Measurements from ENCODE around the gene DEPDC7.
"Not testable (repeated sequence)": the region's sequence is repeated elsewhere in the genome, so short reads cannot be mapped to it uniquely, and the experiment has no call there.

DEPDC7 gene

DNA sequence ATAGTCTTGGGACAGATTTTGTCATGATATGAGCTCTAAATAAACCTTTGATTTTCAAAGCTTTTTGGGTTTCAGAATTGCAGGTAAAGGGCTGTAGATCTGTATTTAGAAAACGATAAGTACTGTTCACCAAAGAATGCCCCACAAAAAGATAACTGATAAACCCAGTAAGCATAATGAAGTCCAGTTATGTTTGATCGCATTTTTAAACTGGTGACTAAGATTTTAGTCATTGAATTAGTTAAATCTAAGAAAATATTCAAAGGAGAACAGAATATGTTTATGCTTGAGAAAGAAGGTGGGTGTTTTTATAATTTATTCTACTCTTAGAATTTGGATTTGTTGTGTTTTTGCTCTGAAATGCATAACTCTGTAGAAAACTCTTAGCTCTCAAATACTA, 11.6 kb downstream of the DEPDC7 start:
- no peak for DNase-seq

DNA sequence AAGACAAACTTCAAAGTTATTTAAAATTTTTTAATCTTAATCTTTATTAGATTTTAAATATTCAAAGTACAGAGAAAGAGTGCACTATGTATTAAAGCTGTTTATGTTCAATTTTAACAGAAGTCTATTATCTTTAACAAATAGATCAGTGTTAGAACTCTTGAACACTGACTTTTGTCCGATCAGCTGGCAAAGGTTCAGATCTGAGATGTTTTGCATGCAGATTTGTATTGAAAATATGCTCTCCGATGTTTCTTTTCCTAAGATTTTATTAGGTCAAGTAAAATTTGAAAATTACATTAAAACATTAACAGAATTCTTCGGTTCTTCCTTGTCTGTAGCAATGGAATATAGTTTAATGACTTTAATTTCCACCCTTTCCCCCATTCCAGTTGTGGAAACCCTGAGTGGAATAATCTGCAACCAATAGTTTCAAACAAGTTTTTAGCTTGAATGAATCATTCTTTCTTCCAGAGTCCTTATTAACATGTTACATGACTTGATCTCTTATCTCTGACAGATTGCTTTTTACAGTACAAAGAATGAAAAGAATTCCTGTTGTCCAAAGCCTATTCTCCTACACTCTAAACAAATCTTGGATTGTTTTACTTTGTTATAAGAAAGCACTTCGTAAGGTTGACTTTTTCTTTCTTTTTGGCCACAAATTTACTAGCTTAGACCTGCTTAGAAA, 12.3 kb downstream of the DEPDC7 start:
- DNase-seq = no peak

DNA sequence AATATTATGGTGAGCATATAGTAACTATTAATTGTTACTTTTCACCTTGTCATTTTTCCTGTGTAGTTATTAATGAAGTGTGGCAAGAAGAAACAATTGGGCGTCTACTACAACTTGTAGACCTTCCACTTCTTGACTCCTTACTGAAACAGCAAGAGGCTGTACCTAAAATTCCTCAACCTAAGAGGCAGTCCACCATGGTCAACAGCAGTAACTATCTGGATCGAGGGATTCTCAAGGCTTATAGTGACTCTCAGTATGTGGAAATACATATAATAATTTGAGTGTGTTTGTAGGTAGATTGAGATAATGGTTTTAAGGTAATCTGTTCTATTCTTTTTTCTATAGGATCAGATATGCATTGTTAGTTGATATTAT, 12.8 kb downstream of the DEPDC7 start:
- DNase-seq = no peak

DNA sequence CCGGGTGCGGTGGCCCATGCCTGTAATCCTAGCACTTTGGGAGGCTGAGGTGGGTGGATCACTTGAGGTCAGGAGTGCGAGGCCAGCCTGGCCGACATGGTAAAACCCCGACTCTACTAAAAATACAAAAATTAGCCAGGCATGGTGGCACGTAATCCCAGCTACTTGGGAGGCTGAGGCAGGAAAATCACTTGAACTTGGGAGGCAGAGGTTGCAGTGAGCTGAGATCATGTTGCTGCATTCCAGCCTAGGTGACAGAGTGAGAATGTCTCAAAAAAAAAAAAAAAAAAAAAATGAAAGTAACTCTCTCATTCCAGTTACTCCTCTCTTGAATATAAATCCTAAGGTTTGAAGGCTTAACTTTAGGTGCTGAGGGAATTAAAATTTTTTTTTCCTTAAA, 13.5 kb downstream of the DEPDC7 start:
- not testable (repeated sequence) for DNase-seq

DNA sequence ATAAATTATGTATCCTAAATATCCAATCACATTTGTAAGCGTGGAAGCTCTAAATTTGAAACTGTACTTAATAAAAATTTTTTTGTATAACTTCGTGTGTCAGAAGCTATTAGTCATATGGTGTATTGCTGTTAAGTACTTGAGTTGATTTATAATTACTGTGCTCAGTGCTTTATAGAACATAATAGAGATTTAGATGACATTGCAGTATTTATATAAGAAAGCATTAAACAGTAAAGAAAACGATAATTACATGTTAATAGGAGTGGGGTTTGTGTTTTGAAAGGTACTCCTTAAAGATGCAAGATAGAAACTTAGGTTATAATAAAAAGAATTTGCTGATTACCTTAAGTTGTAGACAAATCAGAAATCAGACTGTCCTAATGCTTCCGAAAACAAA, 17.8 kb downstream of the DEPDC7 start:
- DNase-seq = no peak

DNA sequence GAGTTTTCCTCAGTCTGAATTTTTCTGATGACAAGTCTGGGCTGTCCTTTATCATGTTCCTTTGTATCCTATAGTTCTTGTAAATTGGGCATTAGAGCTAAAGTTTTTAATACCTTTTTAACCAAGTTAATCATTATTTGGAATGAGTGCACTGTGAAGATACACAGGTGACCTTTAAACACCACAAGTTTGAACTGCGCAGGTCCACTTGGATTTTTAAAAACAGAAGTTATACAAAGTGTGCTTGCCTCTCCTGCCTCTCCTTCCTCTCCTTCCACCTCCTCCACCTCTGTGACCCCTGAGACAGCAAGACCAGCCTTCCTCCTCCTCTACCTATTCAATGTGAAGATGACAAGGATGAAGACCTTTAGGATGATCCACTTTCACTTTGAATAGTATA, 19.3 kb downstream of the DEPDC7 start:
- no peak for DNase-seq

DNA sequence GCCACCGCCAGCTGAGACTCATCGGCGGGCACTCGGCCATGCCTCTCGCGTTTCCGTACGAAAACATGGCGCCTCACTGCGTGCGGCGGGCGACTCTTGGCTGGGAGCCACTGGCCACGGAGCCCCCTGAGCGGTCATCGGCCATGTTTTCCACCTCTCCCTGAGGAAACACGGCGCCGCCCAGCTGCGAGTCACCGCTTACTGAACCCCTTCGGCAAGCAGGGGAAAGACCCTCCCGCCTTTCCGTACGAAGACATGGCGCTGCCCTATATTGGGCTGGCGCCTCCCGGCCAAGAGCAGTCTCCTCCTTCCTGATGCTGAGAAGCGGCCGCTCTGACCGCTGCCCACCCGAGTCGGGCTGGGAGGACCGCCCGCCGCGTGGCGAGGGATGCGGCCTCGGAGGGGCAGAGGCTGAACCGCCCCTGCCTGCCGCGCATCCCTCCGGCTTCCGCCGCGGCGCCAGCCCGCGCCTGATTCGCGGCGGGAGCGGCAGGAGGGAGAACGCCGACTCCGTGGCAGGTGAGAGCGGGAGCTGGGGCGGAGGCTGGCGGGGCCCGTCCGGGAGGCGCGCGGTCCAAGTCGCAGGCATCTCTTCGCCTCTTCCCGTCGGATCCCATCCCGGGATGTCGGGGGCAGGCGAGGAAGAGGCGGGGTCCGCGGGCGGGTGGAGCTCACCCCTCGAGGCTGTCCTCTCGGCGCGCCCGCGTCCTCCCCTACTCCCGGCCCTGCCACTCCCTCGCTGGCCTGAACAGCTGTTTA, 23.8 kb downstream of the DEPDC7 start, which contains the start of gene TCP11L1:
Gene TCP11L1, plus strand, starts transcription at position 299 of the 759 bp plus-strand sequence. CDS start 4,202 bp downstream, outside the sequence.
- peak; percentile 73 for DNase-seq

DNA sequence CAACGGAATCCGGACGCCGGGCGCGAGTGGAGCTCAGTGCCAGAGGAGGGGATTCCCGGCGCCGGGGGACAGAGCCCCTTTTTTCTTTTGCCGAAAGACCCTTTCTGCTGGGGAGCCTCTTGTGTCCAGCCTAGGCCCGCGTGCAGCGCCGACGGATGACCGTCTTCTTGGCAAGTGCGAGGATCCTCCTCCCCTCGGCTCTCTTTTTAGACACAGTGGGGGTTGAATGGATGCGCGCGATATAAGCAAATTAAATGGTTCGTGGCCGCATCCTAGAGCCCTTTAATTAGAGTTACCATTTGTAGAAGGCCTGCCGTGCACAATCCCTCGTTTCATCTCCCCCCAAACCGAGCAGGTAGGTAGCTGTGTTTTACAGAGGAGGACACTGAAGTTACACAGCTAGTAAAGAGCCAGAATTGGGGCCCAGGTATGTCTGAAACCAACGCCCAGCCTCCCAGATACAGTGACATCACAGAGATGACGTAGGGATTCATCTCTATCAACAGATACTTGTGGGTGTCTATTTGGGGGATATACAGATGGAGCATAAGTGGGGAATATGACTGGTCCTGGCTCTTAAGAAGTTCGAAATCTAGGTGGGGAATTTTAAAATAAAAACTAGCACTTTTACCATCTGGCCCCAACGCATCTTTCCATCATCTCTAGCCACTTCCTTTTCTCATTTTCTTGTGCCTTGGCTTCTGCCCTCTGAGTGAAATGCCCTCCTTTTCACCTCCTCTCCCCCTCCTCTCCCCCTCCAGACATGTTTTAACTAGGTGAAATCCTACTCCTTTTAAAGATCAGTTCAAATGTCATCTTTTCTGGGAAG, 24.6 kb downstream of the DEPDC7 start:
- DNase-seq = no peak

DNA sequence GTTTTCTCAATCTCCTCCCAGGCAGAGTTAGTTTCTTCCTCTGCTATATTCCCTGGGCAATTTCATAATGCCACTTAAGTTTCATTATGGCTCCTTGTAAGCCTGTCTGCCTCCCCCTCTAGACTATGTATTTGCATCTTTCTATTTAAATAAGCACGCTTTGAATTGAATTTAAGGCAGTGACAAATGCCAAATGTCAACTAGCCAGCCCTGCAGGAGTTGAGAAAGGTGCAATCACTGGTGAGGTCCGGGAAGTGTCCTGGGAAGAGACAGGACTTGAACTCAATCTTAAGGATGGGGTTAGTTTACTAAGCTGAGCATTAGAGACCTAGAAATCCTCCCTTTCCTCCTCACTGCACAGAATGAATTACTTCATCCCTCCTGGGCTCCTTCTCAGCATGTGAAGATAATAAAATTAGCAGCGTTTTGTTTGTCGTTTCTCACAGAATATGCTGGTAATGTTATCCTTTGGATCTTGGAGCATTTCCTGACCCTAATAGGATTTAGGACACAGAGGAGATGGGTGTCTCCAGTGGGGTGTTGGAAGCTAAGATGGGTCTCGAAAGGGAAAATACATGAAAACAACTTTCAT, 25.3 kb downstream of the DEPDC7 start:
- no peak for DNase-seq

GRCh38 chr11:33043221-33043830, 27.6 kb downstream of the DEPDC7 start:
- DNase-seq = no peak

GRCh38 chr11:33044285-33044756, 28.6 kb downstream of the DEPDC7 start:
- no peak for DNase-seq

GRCh38 chr11:33045551-33046255, 30.0 kb downstream of the DEPDC7 start:
- no peak for DNase-seq

DNA sequence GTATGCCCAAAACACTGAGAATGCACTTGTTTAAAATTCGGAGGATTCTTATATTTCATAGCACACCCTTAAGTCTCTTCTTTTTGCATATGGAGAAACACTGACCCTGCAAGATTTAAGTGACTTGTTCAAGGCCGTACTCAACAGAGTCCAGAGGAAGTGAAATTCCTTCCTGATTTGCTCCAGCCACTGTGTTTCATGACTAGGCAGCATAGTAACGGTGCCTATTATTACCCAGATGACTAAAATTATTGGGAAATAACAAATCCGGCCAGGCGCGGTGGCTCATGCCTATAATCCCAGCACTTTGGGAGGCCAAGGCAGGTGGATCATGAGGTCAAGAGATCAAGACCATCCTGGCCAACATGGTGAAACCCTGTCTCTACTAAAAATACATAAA, 33.0 kb downstream of the DEPDC7 start:
- DNase-seq = not testable (repeated sequence)

DNA sequence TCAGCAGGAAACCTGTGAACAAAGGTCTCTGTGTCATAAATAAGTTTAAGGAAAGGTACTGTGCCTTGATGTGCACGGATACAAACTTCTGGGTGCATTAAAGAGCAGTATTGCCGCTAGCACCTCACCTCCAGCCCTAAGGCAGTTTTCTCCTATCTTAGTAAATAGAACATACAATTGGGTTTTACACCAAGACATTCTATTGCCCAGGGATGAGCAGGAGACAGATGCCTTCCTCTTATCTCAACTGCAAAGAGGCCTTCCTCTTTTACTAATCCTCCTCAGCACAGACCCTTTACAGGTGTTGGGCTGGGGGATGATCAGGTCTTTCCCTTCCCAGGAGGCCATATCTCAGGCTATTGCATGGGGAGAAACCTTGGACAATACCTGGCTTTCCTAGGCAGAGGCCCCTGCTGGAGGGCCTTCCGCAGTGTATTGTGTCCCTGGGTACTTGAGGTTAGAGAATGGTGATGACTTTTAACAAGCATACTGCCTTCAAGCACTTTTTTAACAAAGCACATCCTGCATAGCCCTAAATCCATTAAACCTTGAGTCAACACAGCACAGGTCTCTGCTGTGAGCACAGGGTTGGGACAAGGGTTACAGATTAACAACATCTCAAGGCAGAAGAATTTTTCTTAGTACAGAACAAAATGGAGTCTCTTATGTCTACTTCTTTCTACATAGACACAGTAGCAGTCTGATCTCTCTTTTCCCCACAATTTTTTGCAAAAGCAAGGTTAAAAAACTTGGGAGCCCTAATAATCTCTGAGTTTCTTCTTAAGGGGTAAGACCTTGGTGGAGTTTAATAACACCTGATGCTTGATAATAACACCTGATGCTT, 34.1 kb downstream of the DEPDC7 start:
- not testable (repeated sequence) for DNase-seq

- DNase-seq = no peak
Observed at GRCh38 chr11:33052231-33052630, 36.6 kb downstream of the DEPDC7 start.

- DNase-seq = no peak
Observed at GRCh38 chr11:33055375-33055774, 39.7 kb downstream of the DEPDC7 start.

- DNase-seq = no peak
Observed at GRCh38 chr11:33057284-33057683, 41.6 kb downstream of the DEPDC7 start.

- no peak for DNase-seq
Observed at GRCh38 chr11:33059331-33060007, 43.8 kb downstream of the DEPDC7 start.

DNA sequence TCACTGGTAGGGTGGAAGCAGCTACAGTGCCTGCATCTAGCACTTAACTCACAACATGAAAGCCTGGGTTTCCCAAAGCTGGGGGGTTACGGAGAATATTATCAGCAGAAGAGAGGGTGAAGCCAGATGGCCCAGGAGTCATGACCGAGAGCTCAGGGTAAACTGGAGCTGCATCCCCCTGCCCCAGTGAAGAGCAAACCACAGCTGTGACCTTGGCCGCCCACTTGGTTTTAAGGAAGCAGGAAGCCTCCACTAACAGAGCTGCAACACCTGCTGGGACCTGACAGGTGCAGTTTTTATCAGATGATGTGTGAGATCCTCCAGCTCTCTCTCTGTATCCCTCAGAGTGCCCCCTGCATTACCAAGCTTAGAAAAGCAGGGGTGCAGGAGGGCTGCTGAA, 44.6 kb downstream of the DEPDC7 start:
- DNase-seq = no peak

- no peak for DNase-seq
Observed at GRCh38 chr11:33062137-33062536, 46.5 kb downstream of the DEPDC7 start.
